Astrocyte of the spinal cord (primary cell): ENCODE data around the gene ADRB2.

Experiments
- DNase-seq: peaks from one replicate; pipeline ENCODE4 v3.0.0; 2011; ENCODE audit warnings: low read depth, low spot score
- H3K4me3 ChIP-seq: 2 replicates; pipeline ENCODE4 v1.5.1; 2011; ENCODE audit warnings: low read depth, mild to moderate bottlenecking, low read length, moderate library complexity
- CTCF ChIP-seq: IDR thresholded peaks from 2 replicates; pipeline ENCODE4 v1.5.1; 2012; ENCODE audit warnings: low read depth, mild to moderate bottlenecking, low read length, inconsistent platforms
- in situ Hi-C: cut with HindIII; loops from 2 replicates; pipeline ENCODE4 v1.10.0; 2017; ENCODE audit warnings: low sequenced_read_pairs

The ADRB2 gene

GRCh38 chr5:148810823-148811222 is 15.6 kb upstream of the ADRB2 start:
- no peak for TF ChIP-seq CTCF
- in situ Hi-C loops, result no loop called here
- DNase-seq, result no peak
- H3K4me3 ChIP-seq, result no peak overlapping the region

GRCh38 chr5:148811756-148812155 is 14.7 kb upstream of the ADRB2 start:
- no peak overlapping the region for H3K4me3 ChIP-seq
- in situ Hi-C loops, result no loop called here
- TF ChIP-seq CTCF, result no peak
- no peak for DNase-seq

GRCh38 chr5:148815086-148815485 is 11.3 kb upstream of the ADRB2 start:
- TF ChIP-seq CTCF, result no peak
- H3K4me3 ChIP-seq, result no peak overlapping the region
- in situ Hi-C loops, result no loop called here
- DNase-seq, result no peak

- no peak for TF ChIP-seq CTCF
- H3K4me3 ChIP-seq, result no peak overlapping the region
- in situ Hi-C loops, result no loop called here
- DNase-seq, result no peak
Observed at GRCh38 chr5:148815578-148815977, 10.8 kb upstream of the ADRB2 start.

- TF ChIP-seq CTCF, result no peak
- no peak for DNase-seq
- no peak overlapping the region for H3K4me3 ChIP-seq
- in situ Hi-C loops, result no loop called here
Observed at GRCh38 chr5:148816357-148816756, 10.1 kb upstream of the ADRB2 start.

- in situ Hi-C loops, result no loop called here
- no peak for TF ChIP-seq CTCF
- no peak overlapping the region for H3K4me3 ChIP-seq
- no peak for DNase-seq
Observed at GRCh38 chr5:148816782-148817181, 9.6 kb upstream of the ADRB2 start.

GRCh38 chr5:148817606-148818005 is 8.8 kb upstream of the ADRB2 start:
- no peak overlapping the region for H3K4me3 ChIP-seq
- no peak for TF ChIP-seq CTCF
- no peak for DNase-seq
- in situ Hi-C loops, result no loop called here
